Left forelimb (tissue), 1 donor: ENCODE measurements around the gene CEP350.
"Not testable (repeated sequence)": the region's sequence is repeated elsewhere in the genome, so short reads cannot be mapped to it uniquely, and the experiment has no call there.

Source experiments
- DNase-seq: peaks from one replicate; pipeline ENCODE4 v3.0.0-alpha.2; 2018; ENCODE audit warnings: low spot score

CEP350 gene

GRCh38 chr1:179995576-179995975 lies 41.0 kb downstream of the CEP350 start:
- DNase-seq = no peak

- no peak for DNase-seq
Measured at GRCh38 chr1:179996099-179996498, 41.5 kb downstream of the CEP350 start.

GRCh38 chr1:180000575-180000974 lies 46.0 kb downstream of the CEP350 start:
- DNase-seq = no peak

DNA sequence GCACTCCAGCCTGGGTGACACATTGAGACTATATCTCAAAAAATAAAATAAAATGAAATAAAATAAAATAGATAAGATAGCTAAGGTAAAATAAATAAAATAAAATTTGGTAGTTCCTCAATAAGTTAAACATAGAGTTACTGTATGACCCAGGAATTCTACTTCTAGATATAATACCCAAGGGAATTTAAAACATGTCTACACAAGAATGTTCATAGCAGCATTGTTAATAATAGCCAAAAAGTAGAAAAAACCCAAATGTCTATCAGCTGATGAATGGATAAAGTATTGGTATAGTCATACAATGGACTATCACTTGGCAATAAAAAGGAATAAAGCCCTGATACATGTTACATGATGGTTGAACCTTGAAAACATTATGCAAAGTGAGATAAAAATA lies 47.8 kb downstream of the CEP350 start:
- no peak for DNase-seq

- DNase-seq = no peak
Measured at GRCh38 chr1:180003026-180003695, 48.6 kb downstream of the CEP350 start.

DNA sequence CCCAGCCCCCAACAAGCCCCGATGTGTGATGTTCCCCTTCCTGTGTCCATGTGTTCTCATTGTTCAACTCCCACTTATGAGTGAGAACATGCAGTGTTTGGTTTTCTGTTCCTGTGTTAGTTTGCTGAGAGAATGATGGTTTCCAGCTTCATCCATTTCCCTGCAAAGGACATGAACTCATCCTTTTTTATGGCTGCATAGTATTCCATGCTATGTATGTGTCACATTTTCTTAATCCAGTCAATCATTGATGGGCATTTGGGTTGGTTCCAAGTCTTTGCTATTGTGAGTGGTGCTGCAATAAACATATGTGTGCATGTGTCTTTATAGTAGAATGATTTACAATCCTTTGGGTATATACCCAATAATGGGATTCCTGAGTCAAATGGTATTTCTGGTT lies 52.2 kb downstream of the CEP350 start:
- DNase-seq = not testable (repeated sequence)

GRCh38 chr1:180020017-180020416 lies 65.4 kb downstream of the CEP350 start:
- DNase-seq = no peak

GRCh38 chr1:180026556-180026955 lies 71.9 kb downstream of the CEP350 start:
- DNase-seq = no peak

DNA sequence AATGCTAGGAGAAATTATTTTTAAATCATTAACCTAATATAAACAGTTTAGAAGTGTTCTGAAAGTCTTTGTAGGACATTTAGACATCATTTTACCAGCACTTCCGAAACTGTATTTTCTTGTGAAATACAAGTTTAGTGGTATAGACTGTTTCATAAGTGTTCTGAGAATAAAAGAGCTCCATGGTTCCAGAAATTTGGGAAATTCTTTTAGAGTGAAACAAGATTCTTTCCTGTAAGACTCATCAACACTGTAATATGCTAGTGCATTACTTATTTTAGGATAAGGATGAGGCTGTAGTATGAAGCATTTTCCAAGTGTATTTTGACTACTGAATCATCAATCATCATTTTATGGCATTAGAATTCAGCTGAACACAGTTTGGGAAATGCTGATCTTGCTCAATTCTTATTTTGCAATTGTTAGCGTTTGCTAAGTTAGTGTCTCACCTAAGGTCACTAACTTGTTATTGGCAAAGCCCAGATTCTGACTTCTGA lies 73.4 kb downstream of the CEP350 start:
- no peak for DNase-seq

DNA sequence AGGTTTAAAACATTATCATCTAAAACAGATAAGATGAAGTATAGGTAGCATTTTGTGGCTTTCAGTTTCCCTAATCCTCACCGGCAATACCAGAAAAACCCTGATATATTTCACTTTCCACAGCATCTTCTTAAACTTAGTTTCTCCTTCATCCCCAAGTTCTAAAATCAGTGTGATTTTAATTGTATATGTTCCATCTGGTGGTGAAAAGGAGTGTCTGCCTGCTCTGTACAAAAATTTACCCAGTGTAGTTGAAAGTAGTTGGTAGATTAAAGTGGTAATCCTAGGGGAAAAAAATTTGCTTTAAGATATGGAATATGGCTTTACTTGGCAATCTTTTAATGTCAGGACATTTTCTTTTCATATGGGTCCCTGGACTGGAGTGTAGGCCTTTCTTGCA lies 74.3 kb downstream of the CEP350 start:
- no peak for DNase-seq

- DNase-seq = no peak
Measured at GRCh38 chr1:180029524-180030135, 75.0 kb downstream of the CEP350 start.

- no peak for DNase-seq
Measured at GRCh38 chr1:180031664-180032063, 77.1 kb downstream of the CEP350 start.

DNA sequence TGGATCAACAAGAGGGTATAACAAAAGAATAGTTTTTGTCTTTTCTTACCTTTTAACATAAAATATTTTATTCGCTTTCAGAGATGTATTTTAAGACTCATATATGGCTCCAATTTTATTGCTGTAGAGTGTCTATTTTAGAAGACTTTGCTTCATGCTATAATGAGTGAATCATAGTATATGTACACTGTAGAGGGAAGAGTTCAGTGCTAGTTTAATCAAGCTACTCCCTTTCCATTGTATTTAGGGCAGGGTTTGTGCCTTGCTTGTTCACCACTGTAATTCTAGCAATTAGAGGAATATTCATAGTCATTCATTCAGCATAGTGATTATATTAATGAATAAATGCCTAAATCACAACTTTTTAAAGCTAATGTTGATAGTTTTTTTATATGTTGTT lies 78.8 kb downstream of the CEP350 start:
- no peak for DNase-seq

- DNase-seq = no peak
Measured at GRCh38 chr1:180040034-180040433, 85.4 kb downstream of the CEP350 start.

GRCh38 chr1:180041582-180041981 lies 87.0 kb downstream of the CEP350 start:
- DNase-seq = no peak

- DNase-seq = no peak
Measured at GRCh38 chr1:180042988-180043622, 88.5 kb downstream of the CEP350 start.

DNA sequence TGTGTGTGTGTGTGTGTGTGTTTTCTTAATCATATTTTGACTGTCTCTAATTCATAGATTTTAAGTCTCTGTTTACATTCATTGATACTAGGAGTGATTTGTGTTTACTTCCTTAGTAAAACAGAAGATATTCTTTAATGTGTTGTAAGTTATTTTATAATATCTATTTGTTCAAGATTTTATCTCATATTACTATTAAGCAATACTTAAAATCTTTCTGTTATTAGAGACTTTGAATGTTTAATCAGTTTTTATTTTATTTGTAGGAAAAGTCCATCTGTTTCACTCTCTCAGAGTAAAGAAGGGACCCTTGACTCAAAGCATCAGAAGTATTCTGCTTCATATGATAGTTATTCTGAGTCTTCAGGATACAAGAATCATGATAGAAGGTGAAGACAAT lies 89.2 kb downstream of the CEP350 start:
- DNase-seq = no peak

GRCh38 chr1:180046674-180047073 lies 92.1 kb downstream of the CEP350 start:
- no peak for DNase-seq

DNA sequence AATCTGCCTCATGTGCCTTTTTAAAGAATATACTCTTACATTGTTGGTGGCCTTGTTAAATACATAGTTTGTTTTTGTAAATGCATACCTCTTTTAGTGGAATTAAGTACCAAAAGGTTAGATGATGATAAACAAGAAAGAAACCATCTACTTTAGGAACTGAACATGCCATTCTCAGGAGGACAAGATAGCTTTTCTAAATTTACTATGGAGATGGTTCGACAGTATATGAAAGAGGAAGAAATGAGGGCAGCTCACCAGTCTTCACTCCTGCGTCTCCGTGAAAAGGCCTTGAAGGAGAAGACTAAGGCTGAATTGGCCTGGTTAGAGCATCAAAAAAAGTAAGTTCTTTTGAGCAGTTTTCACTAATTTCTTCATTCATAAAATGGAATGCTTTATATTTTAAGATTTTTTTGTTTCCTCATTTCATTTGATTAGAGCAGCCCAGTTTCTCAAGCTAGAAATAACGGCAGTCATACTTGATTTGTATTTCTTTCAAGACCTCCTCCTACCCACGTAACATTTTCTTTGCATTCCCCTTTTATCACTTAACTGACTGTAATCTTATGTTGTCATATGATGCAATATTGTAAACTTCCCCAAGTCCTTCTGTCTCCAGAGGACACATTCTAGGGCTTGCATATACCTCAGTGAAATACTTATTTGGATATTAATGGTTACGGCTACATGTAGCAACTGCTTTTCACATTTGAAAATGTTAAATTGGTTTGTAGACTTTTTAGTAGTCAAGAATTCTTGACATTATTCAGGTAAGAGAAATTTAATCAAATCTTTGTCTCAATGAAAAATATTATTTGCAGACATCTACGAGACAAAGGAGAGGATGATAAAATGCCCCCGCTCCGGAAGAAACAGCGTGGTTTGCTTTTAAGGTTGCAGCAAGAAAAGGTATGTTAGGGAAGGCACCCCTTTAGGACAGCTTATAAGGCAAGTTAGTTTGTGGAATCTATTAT lies 99.3 kb downstream of the CEP350 start:
- no peak for DNase-seq

DNA sequence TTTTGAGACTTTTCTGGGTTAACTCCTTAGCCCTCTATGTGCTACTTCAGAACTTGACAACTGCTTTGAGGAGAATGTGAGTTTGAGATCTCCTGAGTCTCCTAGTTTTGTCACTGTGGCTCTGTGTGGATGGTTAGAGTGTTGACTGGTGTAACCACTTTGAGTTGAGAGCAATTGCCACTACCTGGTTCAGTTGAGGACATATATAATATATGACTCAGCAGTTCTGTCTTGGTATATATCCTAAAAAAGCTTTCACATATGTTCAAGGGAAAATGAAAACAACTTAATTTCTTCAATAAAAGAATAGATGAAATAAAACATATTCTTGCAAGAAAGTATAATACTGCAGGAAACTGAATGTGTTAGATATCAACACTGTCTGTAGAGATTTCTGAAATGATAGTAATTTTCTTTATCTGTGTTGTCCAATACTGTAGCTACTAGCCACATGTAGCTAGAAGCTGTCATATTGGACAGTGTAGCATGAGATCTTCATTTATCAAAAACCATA lies 103.3 kb downstream of the CEP350 start:
- no peak for DNase-seq

- DNase-seq = no peak
Measured at GRCh38 chr1:180061019-180061418, 106.4 kb downstream of the CEP350 start.

DNA sequence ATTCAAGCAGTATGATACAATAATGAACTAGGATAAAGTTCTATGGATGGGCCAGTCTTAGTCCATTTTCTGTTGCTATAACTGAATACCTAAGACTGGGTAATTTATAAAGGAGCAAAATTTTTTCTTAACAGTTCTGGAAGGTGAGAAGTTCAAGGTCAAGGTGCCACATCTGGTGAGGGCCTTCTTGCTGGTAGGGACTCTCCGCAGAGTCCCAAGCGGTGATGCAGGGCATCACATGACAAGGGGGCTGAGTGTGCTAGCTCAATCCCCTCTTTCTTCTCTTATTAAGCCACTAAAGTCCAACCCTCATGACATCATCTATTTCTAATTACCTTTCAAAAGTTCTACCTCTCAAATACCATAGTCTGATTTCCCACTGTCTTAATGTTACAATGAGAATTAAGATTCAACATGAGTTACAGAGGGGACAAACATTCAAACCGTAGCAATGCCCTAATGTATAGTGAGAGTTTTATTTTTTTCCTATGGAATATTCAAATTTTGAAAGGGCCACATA lies 107.9 kb downstream of the CEP350 start:
- no peak for DNase-seq
